Measurements from ENCODE around the gene TRMT10C.
"Not testable (repeated sequence)": the region's sequence is repeated elsewhere in the genome, so short reads cannot be mapped to it uniquely, and the experiment has no call there.

TRMT10C gene

GRCh38 chr3:101536266-101536665, 25.4 kb upstream of the TRMT10C start:
- Histone ChIP-seq H4K20me1 (ENCODE audit: insufficient read depth, low read length) (no peaks in the 10 kb centered on the region), H3K79me2 (ENCODE audit: insufficient read depth, low read length) (no peaks in the 10 kb centered on the region), H3K9me3 (ENCODE audit: insufficient read depth, low read length, severe bottlenecking) (no peaks in the 10 kb centered on the region), H3K27ac (ENCODE audit: low read length) (no peak overlapping the region), H3K27me3 (ENCODE audit: insufficient read depth, low read length, poor library complexity) (no peaks in the 10 kb centered on the region), H2AFZ (ENCODE audit: low read depth, low read length) (no peak overlapping the region), H3K4me1 (ENCODE audit: insufficient read depth, low read length) (no peaks in the 10 kb centered on the region), H3K4me2 (ENCODE audit: insufficient read depth, low read length) (no peak overlapping the region), H3K4me3 (ENCODE audit: low read depth in 1 of 2, low read length in 2 of 2) (no peak overlapping the region), H3K9ac (ENCODE audit: low read depth, low read length) (no peak overlapping the region), H3K36me3 (ENCODE audit: insufficient read depth, low read length) (no peaks in the 10 kb centered on the region)
- ATAC-seq (ENCODE audit: insufficient read depth, low read depth) (no peak), DNase-seq (no peak)
- TF ChIP-seq EZH2 (IDR thresholded peaks at IDR 0.05; ENCODE audit: borderline replicate concordance, low read depth, low read length, severe bottlenecking) (no peak), CTCF (IDR thresholded peaks at IDR 0.05; ENCODE audit: borderline replicate concordance, extremely low read depth, low read length, poor library complexity, severe bottlenecking) (no peak)

GRCh38 chr3:101536955-101537354, 24.7 kb upstream of the TRMT10C start:
- ATAC-seq (ENCODE audit: insufficient read depth, low read depth); H3K27ac ChIP-seq (ENCODE audit: low read length); H3K36me3 ChIP-seq (ENCODE audit: insufficient read depth, low read length); DNase-seq; H2AFZ ChIP-seq (ENCODE audit: low read depth, low read length); H3K9ac ChIP-seq (ENCODE audit: low read depth, low read length); H3K4me3 ChIP-seq (ENCODE audit: low read depth in 1 of 2, low read length in 2 of 2); H3K27me3 ChIP-seq (ENCODE audit: insufficient read depth, low read length, poor library complexity); H3K4me2 ChIP-seq (ENCODE audit: insufficient read depth, low read length); H3K9me3 ChIP-seq (ENCODE audit: insufficient read depth, low read length, severe bottlenecking); H3K4me1 ChIP-seq (ENCODE audit: insufficient read depth, low read length); H3K79me2 ChIP-seq (ENCODE audit: insufficient read depth, low read length); H4K20me1 ChIP-seq (ENCODE audit: insufficient read depth, low read length): not testable (repeated sequence)

GRCh38 chr3:101542957-101543356, 18.7 kb upstream of the TRMT10C start:
- no peak for ATAC-seq (ENCODE audit: insufficient read depth, low read depth)
- no peak overlapping the region for H3K4me3 ChIP-seq (ENCODE audit: low read depth in 1 of 2, low read length in 2 of 2)
- no peak overlapping the region for H3K27ac ChIP-seq (ENCODE audit: low read length)
- no peak for TF ChIP-seq CTCF (IDR thresholded peaks at IDR 0.05; ENCODE audit: borderline replicate concordance, extremely low read depth, low read length, poor library complexity, severe bottlenecking)
- no peak for TF ChIP-seq EZH2 (IDR thresholded peaks at IDR 0.05; ENCODE audit: borderline replicate concordance, low read depth, low read length, severe bottlenecking)
- no peak overlapping the region for H3K9ac ChIP-seq (ENCODE audit: low read depth, low read length)
- H3K27me3 ChIP-seq (ENCODE audit: insufficient read depth, low read length, poor library complexity) = no peaks in the 10 kb centered on the region
- no peaks in the 10 kb centered on the region for H3K79me2 ChIP-seq (ENCODE audit: insufficient read depth, low read length)
- H3K4me1 ChIP-seq (ENCODE audit: insufficient read depth, low read length) = no peaks in the 10 kb centered on the region
- no peaks in the 10 kb centered on the region for H3K9me3 ChIP-seq (ENCODE audit: insufficient read depth, low read length, severe bottlenecking)
- H3K4me2 ChIP-seq (ENCODE audit: insufficient read depth, low read length) = no peak overlapping the region
- DNase-seq = no peak
- H4K20me1 ChIP-seq (ENCODE audit: insufficient read depth, low read length) = no peaks in the 10 kb centered on the region
- H3K36me3 ChIP-seq (ENCODE audit: insufficient read depth, low read length) = no peaks in the 10 kb centered on the region
- no peak overlapping the region for H2AFZ ChIP-seq (ENCODE audit: low read depth, low read length)

GRCh38 chr3:101544161-101544850, 17.4 kb upstream of the TRMT10C start:
- H3K9ac ChIP-seq (ENCODE audit: low read depth, low read length) = no peak overlapping the region
- no peak overlapping the region for H2AFZ ChIP-seq (ENCODE audit: low read depth, low read length)
- no peaks in the 10 kb centered on the region for H3K9me3 ChIP-seq (ENCODE audit: insufficient read depth, low read length, severe bottlenecking)
- H4K20me1 ChIP-seq (ENCODE audit: insufficient read depth, low read length) = no peaks in the 10 kb centered on the region
- no peaks in the 10 kb centered on the region for H3K4me1 ChIP-seq (ENCODE audit: insufficient read depth, low read length)
- no peaks in the 10 kb centered on the region for H3K27me3 ChIP-seq (ENCODE audit: insufficient read depth, low read length, poor library complexity)
- no peaks in the 10 kb centered on the region for H3K36me3 ChIP-seq (ENCODE audit: insufficient read depth, low read length)
- ATAC-seq (ENCODE audit: insufficient read depth, low read depth) (no peak), DNase-seq (no peak)
- H3K4me2 ChIP-seq (ENCODE audit: insufficient read depth, low read length) = no peak overlapping the region
- no peak overlapping the region for H3K4me3 ChIP-seq (ENCODE audit: low read depth in 1 of 2, low read length in 2 of 2)
- no peaks in the 10 kb centered on the region for H3K79me2 ChIP-seq (ENCODE audit: insufficient read depth, low read length)
- TF ChIP-seq EZH2 (IDR thresholded peaks at IDR 0.05; ENCODE audit: borderline replicate concordance, low read depth, low read length, severe bottlenecking) (no peak), CTCF (IDR thresholded peaks at IDR 0.05; ENCODE audit: borderline replicate concordance, extremely low read depth, low read length, poor library complexity, severe bottlenecking) (no peak)
- no peak overlapping the region for H3K27ac ChIP-seq (ENCODE audit: low read length)

Data from DND-41 (cell line).